MM.1S (cell line): ENCODE results near the gene BRD8.

ENCODE experiments used
- DNase-seq: peaks from one replicate; pipeline ENCODE4 v3.0.0-alpha.2; 2015
- H2AFZ ChIP-seq: fragments of 300-600 bp; sonication (generic); 2 replicates; pipeline ENCODE4 v1.6.0; 2016; ENCODE audit warnings: antibody characterized with exemption, low read length
- H3F3A ChIP-seq: fragments of 300-600 bp; sonication (generic); 2 replicates; pipeline ENCODE4 v1.6.1; 2016; ENCODE audit warnings: mild to moderate bottlenecking, antibody characterized with exemption, low read length, moderate library complexity, mixed read lengths; ENCODE audit not compliant: insufficient read depth
- H3K27ac ChIP-seq: fragments of 300-600 bp; sonication (generic); 2 replicates; pipeline ENCODE4 v1.5.1; 2016; ENCODE audit warnings: mild to moderate bottlenecking, low read length
- H3K27me3 ChIP-seq: fragments of 300-600 bp; sonication (generic); replicated peaks from 2 replicates; pipeline ENCODE4 v1.6.0; 2016; ENCODE audit warnings: low read length; ENCODE audit not compliant: insufficient read depth
- H3K36me3 ChIP-seq: fragments of 300-600 bp; sonication (generic); replicated peaks from 2 replicates; pipeline ENCODE4 v1.6.1; 2016; ENCODE audit warnings: mild to moderate bottlenecking, low read length, mixed read lengths; ENCODE audit not compliant: insufficient read depth
- H3K4me1 ChIP-seq: fragments of 300-600 bp; sonication (generic); 2 replicates; pipeline ENCODE4 v1.6.1; 2016; ENCODE audit warnings: low read length, mixed read lengths
- H3K4me2 ChIP-seq: fragments of 300-600 bp; sonication (generic); 2 replicates; pipeline ENCODE4 v1.6.0; 2016; ENCODE audit warnings: low read depth, low read length
- H3K4me3 ChIP-seq: fragments of 300-600 bp; sonication (generic); 2 replicates; pipeline ENCODE4 v1.5.1; 2016; ENCODE audit warnings: low read length, mixed read lengths
- H3K79me2 ChIP-seq: fragments of 300-600 bp; sonication (generic); 2 replicates; pipeline ENCODE4 v1.6.1; 2016; ENCODE audit warnings: mixed run types, low read length, mixed read lengths
- H3K9ac ChIP-seq: fragments of 300-600 bp; sonication (generic); 2 replicates; pipeline ENCODE4 v1.6.1; 2016; ENCODE audit warnings: low read length, mixed read lengths
- H3K9me2 ChIP-seq: fragments of 300-600 bp; sonication (generic); replicated peaks from 2 replicates; pipeline ENCODE4 v1.6.1; 2016; ENCODE audit warnings: mild to moderate bottlenecking, low read length, mixed read lengths; ENCODE audit not compliant: insufficient read depth
- H3K9me3 ChIP-seq: fragments of 300-600 bp; sonication (generic); replicated peaks from 2 replicates; pipeline ENCODE4 v1.6.1; 2016; ENCODE audit warnings: mild to moderate bottlenecking, low read length, mixed read lengths; ENCODE audit not compliant: insufficient read depth
- H4K20me1 ChIP-seq: fragments of 300-600 bp; sonication (generic); 2 replicates; pipeline ENCODE4 v1.6.1; 2016; ENCODE audit warnings: mild to moderate bottlenecking, low read length, moderate library complexity, mixed read lengths; ENCODE audit not compliant: insufficient read depth
- EZH2 ChIP-seq: fragments of 300-600 bp; sonication (generic); optimal IDR thresholded peaks from 2 replicates; pipeline ENCODE3; 2017; ENCODE audit warnings: low read depth, mild to moderate bottlenecking, antibody characterized with exemption, low read length, mixed read lengths
- EZH2phosphoT487 ChIP-seq: fragments of 300-600 bp; sonication (generic); IDR thresholded peaks from 2 replicates; pipeline ENCODE4 v1.6.1; 2018; ENCODE audit warnings: antibody characterized with exemption, low read length
- TF ChIP-seq, protein P1 (sequence below): fragments of 300-600 bp; sonication (generic); IDR thresholded peaks from 2 replicates; pipeline ENCODE4 v1.5.1; 2016; ENCODE audit warnings: antibody characterized with exemption, low read length, mixed read lengths

BRD8 gene

DNA sequence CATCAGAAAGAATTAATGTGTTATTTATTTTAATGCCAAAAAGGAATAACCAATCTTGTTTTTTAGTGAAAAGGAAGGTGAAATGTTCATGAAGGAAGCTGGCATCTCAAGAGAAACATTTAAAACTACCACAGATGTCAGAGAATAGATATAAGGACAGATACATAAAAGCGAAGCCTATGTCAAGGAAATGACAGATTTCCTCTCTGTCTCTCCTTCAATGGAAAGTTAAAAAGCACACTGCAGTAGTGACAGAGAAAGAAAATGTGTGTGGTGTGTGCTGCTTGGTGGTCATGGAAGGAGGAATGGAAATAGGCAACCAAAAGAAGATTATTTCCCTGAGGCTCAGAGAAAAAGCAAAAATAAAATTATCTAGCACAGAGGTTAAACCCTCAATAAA is 85.4 kb downstream of the BRD8 start:
- Histone ChIP-seq H3K36me3 (no peaks in the 10 kb centered on the region), H3K79me2 (no peaks in the 10 kb centered on the region), H3K9me3 (no peaks in the 10 kb centered on the region), H3K4me1 (no peaks in the 10 kb centered on the region), H2AFZ (no peak overlapping the region), H3K9ac (no peak overlapping the region), H3K27ac (no peak overlapping the region), H3F3A (no peaks in the 10 kb centered on the region), H4K20me1 (no peaks in the 10 kb centered on the region), H3K4me3 (no peak overlapping the region), H3K9me2 (no peaks in the 10 kb centered on the region), H3K4me2 (no peak overlapping the region), H3K27me3 (no peaks in the 10 kb centered on the region)
- TF ChIP-seq, protein P1, sequence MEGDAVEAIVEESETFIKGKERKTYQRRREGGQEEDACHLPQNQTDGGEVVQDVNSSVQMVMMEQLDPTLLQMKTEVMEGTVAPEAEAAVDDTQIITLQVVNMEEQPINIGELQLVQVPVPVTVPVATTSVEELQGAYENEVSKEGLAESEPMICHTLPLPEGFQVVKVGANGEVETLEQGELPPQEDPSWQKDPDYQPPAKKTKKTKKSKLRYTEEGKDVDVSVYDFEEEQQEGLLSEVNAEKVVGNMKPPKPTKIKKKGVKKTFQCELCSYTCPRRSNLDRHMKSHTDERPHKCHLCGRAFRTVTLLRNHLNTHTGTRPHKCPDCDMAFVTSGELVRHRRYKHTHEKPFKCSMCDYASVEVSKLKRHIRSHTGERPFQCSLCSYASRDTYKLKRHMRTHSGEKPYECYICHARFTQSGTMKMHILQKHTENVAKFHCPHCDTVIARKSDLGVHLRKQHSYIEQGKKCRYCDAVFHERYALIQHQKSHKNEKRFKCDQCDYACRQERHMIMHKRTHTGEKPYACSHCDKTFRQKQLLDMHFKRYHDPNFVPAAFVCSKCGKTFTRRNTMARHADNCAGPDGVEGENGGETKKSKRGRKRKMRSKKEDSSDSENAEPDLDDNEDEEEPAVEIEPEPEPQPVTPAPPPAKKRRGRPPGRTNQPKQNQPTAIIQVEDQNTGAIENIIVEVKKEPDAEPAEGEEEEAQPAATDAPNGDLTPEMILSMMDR, result no peak
- TF ChIP-seq EZH2 (no peak), EZH2phosphoT487 (no peak)
- no peak for DNase-seq

DNA sequence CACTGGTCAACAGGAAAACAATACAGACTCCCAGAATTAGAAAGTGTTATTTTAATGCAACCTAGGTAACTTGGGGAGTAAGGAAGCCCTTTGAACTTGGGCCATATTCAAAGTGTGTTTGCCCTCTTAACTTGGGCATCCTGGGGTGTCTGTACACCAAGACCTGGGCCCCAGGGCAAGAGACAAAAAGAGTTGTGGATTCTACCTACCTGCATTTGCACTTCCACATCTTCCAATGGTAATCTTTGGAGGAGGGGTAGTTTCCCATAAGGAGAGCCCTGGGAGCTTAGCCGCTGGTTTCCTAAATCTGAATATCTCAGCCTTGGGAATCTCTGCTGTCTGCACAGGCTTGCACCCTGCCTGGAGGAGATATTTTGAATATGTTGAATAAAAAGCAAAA is 86.1 kb downstream of the BRD8 start:
- DNase-seq, result no peak
- Histone ChIP-seq H3K9me2 (no peaks in the 10 kb centered on the region), H3K9me3 (no peaks in the 10 kb centered on the region), H3K79me2 (no peaks in the 10 kb centered on the region), H3K4me1 (no peaks in the 10 kb centered on the region), H3K4me3 (no peak overlapping the region), H3K4me2 (no peak overlapping the region), H2AFZ (no peak overlapping the region), H4K20me1 (no peaks in the 10 kb centered on the region), H3F3A (no peaks in the 10 kb centered on the region), H3K36me3 (no peaks in the 10 kb centered on the region), H3K9ac (no peak overlapping the region), H3K27ac (no peak overlapping the region), H3K27me3 (no peaks in the 10 kb centered on the region)
- TF ChIP-seq EZH2phosphoT487, result no peak
- TF ChIP-seq EZH2, result no peak
- TF ChIP-seq, protein P1, result no peak

DNA sequence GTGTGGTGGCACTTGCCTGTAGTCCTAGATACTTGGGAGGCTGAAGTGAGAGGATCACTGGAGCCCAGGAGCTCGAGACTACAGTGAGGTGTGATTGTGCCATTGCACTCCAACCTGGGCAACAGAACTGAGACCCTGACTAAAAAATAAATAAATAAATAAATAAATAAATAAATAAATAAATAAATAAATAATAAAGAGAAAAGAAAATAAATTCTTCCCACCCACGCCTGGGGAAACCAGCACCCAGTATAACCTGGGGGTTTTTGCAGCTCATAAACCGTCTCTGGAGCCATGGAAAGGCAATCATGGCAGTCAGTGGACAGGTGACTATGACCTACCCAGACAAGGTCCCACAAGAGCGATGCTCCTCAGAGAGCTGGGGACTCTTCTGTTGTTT is 86.7 kb downstream of the BRD8 start:
- H3K9me3 ChIP-seq, result no peaks in the 10 kb centered on the region
- H3K79me2 ChIP-seq, result no peaks in the 10 kb centered on the region
- no peak overlapping the region for H3K9ac ChIP-seq
- H3F3A ChIP-seq, result no peaks in the 10 kb centered on the region
- H3K36me3 ChIP-seq, result no peaks in the 10 kb centered on the region
- no peaks in the 10 kb centered on the region for H3K9me2 ChIP-seq
- no peaks in the 10 kb centered on the region for H3K27me3 ChIP-seq
- no peaks in the 10 kb centered on the region for H3K4me1 ChIP-seq
- H4K20me1 ChIP-seq, result no peaks in the 10 kb centered on the region
- H2AFZ ChIP-seq, result no peak overlapping the region
- no peak overlapping the region for H3K4me2 ChIP-seq
- TF ChIP-seq EZH2 (no peak), EZH2phosphoT487 (no peak)
- TF ChIP-seq, protein P1, result no peak
- DNase-seq, result no peak
- H3K27ac ChIP-seq, result no peak overlapping the region
- no peak overlapping the region for H3K4me3 ChIP-seq
